SK-N-SH (cell line): Measurements from ENCODE around the gene FBXW9.

ENCODE experiments used
- EP300 ChIP-seq, 2 experiments: IDR thresholded peaks; 2 replicates each; pipeline versions ENCODE4 v1.4.0 to v1.6.1; 2012; ENCODE audit warnings: borderline replicate concordance in 1 of 2, low read depth in 1 of 2, low read length in 1 of 2
- MXI1 ChIP-seq: IDR thresholded peaks from 2 replicates; pipeline ENCODE4 v1.6.1; 2012; ENCODE audit warnings: mild to moderate bottlenecking, low read depth, low read length, improper control_type of control experiment
- POLR2AphosphoS5 ChIP-seq: IDR thresholded peaks from 2 replicates; pipeline ENCODE4 v1.6.1; 2012; ENCODE audit warnings: low read depth, low read length
- SIN3A ChIP-seq: IDR thresholded peaks from 2 replicates; pipeline ENCODE4 v1.6.1; 2012; ENCODE audit warnings: low read depth, mild to moderate bottlenecking, low read length, moderate library complexity, borderline replicate concordance
- SMC3 ChIP-seq: IDR thresholded peaks from 2 replicates; pipeline ENCODE4 v1.6.1; 2012; ENCODE audit warnings: low read depth, low read length, improper control_type of control experiment
- TAF1 ChIP-seq: IDR thresholded peaks from 2 replicates; pipeline ENCODE4 v1.6.1; 2012; ENCODE audit warnings: low read depth, mild to moderate bottlenecking, low read length, moderate library complexity, borderline replicate concordance
- TEAD4 ChIP-seq: IDR thresholded peaks from 2 replicates; pipeline ENCODE4 v1.4.0; 2012; ENCODE audit warnings: mild to moderate bottlenecking, borderline replicate concordance; ENCODE audit not compliant: insufficient read depth
- TF ChIP-seq, protein P1 (sequence below): IDR thresholded peaks from 2 replicates; pipeline ENCODE4 v1.6.1; 2012; ENCODE audit warnings: mild to moderate bottlenecking, low read depth, low read length, moderate library complexity
- TF ChIP-seq, protein P2 (sequence below): fragments of 200-600 bp; sonication (generic); IDR thresholded peaks from 2 replicates; pipeline ENCODE4 v1.6.1; 2017; ENCODE audit warnings: antibody characterized with exemption, mild to moderate bottlenecking, moderate library complexity

DNA sequence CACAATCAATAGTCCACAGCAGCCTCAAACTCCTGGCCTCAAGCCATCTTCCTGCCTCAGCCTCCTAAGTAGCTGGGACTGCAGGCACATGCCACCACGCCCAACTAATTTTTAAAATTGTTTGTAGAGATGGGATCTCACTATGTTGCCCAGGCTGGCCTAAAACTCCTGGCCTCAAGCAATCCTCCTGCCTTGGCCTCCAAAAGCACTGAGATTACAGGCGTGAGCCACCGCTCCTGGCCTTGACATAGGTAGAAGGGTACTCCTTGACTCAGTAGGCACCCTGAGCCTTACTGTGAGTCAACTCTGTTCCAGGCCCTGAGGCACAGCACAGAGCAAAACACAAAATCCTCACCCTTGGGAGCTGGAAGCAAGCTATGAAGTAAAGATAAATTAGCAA, 19.5 kb upstream of the FBXW9 start:
- TF ChIP-seq, protein P1, sequence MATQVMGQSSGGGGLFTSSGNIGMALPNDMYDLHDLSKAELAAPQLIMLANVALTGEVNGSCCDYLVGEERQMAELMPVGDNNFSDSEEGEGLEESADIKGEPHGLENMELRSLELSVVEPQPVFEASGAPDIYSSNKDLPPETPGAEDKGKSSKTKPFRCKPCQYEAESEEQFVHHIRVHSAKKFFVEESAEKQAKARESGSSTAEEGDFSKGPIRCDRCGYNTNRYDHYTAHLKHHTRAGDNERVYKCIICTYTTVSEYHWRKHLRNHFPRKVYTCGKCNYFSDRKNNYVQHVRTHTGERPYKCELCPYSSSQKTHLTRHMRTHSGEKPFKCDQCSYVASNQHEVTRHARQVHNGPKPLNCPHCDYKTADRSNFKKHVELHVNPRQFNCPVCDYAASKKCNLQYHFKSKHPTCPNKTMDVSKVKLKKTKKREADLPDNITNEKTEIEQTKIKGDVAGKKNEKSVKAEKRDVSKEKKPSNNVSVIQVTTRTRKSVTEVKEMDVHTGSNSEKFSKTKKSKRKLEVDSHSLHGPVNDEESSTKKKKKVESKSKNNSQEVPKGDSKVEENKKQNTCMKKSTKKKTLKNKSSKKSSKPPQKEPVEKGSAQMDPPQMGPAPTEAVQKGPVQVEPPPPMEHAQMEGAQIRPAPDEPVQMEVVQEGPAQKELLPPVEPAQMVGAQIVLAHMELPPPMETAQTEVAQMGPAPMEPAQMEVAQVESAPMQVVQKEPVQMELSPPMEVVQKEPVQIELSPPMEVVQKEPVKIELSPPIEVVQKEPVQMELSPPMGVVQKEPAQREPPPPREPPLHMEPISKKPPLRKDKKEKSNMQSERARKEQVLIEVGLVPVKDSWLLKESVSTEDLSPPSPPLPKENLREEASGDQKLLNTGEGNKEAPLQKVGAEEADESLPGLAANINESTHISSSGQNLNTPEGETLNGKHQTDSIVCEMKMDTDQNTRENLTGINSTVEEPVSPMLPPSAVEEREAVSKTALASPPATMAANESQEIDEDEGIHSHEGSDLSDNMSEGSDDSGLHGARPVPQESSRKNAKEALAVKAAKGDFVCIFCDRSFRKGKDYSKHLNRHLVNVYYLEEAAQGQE: no peak
- TF ChIP-seq TAF1: no peak
- TF ChIP-seq, protein P2, sequence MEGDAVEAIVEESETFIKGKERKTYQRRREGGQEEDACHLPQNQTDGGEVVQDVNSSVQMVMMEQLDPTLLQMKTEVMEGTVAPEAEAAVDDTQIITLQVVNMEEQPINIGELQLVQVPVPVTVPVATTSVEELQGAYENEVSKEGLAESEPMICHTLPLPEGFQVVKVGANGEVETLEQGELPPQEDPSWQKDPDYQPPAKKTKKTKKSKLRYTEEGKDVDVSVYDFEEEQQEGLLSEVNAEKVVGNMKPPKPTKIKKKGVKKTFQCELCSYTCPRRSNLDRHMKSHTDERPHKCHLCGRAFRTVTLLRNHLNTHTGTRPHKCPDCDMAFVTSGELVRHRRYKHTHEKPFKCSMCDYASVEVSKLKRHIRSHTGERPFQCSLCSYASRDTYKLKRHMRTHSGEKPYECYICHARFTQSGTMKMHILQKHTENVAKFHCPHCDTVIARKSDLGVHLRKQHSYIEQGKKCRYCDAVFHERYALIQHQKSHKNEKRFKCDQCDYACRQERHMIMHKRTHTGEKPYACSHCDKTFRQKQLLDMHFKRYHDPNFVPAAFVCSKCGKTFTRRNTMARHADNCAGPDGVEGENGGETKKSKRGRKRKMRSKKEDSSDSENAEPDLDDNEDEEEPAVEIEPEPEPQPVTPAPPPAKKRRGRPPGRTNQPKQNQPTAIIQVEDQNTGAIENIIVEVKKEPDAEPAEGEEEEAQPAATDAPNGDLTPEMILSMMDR: no peak
- no peak for TF ChIP-seq MXI1
- no peak for TF ChIP-seq SIN3A
- no peak for TF ChIP-seq SMC3
- no peak for TF ChIP-seq POLR2AphosphoS5
- TF ChIP-seq TEAD4: no peak
- no peak for TF ChIP-seq EP300 (IDR thresholded peaks at IDR 0.05; ENCODE audit: borderline replicate concordance in 1 of 2, low read depth in 1 of 2, low read length in 1 of 2)
